ENCODE results near the gene FBXW11.
"Not testable (repeated sequence)": the region's sequence is repeated elsewhere in the genome, so short reads cannot be mapped to it uniquely, and the experiment has no call there.

The FBXW11 gene

GRCh38 chr5:171908638-171909037 lies 97.8 kb downstream of the FBXW11 start:
- no peak for DNase-seq (ENCODE audit: low read depth)

- DNase-seq (ENCODE audit: low read depth): peak; percentile 64
Measured at GRCh38 chr5:171907725-171908343, 98.6 kb downstream of the FBXW11 start.

DNA sequence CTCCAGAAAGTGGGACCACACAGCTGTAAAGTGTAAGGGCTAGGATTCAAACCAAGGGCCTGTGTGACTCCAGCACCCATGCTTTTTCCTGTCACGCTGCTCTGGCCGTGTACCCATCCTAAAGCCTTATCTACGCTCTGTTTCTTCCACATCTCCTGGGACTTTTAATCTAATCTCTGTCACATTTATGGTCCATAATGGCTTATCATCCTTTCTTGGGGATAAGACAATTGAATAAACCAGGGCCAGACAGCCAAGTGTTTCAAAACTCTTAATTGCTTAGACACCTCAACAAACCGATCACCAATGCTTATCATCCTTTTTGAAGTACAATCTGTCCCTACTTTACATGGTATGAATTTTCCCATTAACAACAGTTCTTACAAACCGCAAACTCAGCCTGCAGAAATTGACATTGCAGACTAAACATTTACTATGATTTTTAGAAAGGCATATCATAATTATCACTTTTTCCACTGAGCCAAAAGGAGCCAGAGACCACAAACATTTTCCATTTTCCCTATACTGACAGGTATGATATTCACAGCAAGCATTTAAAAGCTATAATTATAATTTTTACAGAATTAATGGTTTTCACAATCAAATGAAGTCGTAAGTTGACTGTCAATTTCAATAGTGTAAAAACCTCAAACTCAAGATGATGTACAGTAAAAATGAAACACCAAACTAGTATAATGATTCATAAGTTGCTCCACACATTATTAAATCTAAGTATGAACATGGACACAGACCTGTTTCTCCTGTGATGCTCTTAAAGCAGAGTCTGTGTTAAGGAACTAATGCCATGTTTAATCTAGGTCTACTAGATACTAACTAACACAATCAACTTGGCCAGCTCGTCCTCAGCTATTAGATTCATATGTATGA lies 99.5 kb downstream of the FBXW11 start:
- no peak for DNase-seq (ENCODE audit: low read depth)

DNA sequence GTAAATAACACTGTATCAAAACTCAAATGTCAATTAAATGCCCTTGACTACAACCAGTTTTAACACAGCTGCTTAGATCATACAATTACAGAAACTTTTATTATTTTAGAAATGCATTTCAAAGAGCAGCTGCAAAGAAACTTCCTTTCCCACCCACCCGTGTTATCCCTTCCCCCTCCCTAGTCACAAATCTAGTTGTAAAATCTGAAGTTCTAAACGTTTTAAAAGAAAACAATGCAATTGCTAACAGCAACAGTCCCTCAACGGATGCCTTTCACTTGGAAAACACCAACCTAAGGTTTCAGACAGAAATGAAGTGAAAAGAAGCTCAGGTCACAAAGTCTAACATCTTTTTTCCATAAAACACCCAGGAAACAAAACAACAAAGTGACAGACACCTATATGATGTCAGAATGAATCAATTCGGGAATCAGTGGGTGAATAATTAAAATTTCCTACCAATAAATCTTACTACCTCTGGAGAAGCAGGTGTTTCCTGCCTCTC lies 100.3 kb downstream of the FBXW11 start:
- no peak for DNase-seq (ENCODE audit: low read depth)

GRCh38 chr5:171904886-171905285 lies 101.6 kb downstream of the FBXW11 start:
- no peak for DNase-seq (ENCODE audit: low read depth)

DNA sequence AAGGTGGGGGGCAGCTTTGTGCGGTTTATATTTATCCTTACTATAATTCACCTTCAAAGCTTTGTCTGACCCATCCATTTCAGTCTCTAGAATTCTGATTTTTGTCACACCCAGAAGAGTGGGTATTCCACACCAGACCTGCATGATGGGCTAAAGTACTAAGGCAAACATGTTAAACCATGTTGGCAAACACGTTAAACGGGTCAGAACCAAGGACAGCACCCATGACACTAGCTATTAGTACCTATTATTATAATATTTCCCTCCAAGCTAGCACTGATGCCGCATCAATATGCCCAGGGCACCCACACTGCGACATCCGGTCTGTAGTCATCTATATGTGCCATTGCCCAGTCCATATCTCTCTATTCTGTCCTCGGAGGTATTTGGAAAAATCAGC lies 104.7 kb downstream of the FBXW11 start:
- DNase-seq (ENCODE audit: low read depth): no peak

DNA sequence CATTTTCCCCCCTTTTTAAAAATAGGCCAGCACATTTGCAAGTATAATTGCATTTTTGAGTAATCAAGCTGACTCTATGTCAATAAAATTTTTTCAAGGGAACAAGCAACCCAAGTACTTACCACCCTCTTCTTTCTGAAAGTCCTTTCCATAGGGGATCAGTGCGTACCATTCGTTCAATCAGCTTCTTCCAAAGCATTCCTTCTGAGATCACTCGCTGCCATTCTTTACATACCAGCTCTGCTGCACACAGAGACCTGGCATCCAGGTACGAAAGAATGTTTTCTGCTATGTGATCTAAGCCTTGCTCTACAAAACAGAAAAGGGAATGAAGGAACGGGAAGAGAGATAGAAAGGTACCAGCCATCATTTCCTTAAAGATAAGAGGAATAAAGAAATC lies 106.6 kb downstream of the FBXW11 start:
- DNase-seq (ENCODE audit: low read depth): no peak

GRCh38 chr5:171898879-171899278 lies 107.6 kb downstream of the FBXW11 start:
- no peak for DNase-seq (ENCODE audit: low read depth)

- no peak for DNase-seq (ENCODE audit: low read depth)
Measured at GRCh38 chr5:171898386-171898785, 108.1 kb downstream of the FBXW11 start.

GRCh38 chr5:171897231-171897630 lies 109.2 kb downstream of the FBXW11 start:
- DNase-seq (ENCODE audit: low read depth): no peak

DNA sequence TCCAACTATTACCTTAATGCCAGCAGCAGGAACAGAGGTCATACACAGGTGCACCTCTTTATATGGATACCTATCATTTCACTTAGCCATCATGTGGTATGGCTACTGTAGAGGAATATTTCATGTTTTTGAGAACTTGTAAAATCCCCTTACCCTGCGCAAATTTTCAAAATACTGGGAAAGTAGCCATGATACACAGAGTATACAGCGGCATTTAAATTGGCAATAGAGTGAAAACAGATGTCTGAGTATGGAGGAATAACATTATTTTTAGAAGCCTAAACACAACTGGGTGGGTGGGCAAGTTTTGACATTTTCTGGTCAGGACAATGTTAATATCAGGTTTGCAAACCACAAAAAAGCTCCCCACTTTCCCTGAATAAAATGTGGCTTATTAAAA lies 111.4 kb downstream of the FBXW11 start:
- DNase-seq (ENCODE audit: low read depth): peak; percentile 5

- DNase-seq (ENCODE audit: low read depth): peak; percentile 80
Measured at GRCh38 chr5:171893290-171893886, 113.0 kb downstream of the FBXW11 start.

DNA sequence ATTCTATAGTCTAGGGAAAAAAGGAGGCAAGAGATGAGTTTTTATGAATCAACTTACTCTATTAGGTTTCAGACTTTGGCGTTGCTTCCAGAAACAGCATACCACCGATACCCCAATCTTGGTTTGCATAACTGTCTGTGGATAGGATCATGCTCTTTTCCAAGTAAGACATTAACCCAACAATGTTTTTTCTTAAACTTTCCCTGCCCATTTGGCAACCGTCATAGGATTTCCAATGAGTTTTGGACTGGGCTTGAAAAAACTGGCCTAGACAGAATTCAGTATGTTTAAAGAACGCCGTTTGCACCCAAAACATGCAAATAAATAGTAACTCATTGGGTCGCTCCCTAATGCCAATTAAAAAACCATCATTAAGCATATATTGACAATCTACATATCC lies 114.8 kb downstream of the FBXW11 start:
- DNase-seq (ENCODE audit: low read depth): no peak

DNA sequence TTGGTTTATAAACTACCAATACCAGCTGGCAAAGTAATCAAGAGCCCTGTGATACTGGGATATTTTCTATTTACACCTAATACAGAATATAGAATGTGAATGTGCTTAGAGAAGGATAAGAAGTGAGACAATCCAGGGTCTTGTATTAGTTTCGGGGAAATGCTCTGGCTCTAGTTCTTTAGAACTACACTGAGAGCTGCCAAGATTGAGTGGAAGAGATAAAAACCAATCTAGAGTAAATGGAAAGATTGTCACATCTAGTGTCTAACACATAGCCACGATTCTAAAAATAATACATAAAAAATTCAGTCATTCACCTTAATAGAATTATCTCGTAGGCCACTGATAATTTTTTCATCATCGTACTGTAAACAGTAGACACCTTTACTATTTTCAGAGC lies 115.3 kb downstream of the FBXW11 start:
- no peak for DNase-seq (ENCODE audit: low read depth)

GRCh38 chr5:171888051-171888481 lies 118.4 kb downstream of the FBXW11 start:
- no peak for DNase-seq (ENCODE audit: low read depth)

- DNase-seq (ENCODE audit: low read depth): not testable (repeated sequence)
Measured at GRCh38 chr5:171886037-171886436, 120.4 kb downstream of the FBXW11 start.

DNA sequence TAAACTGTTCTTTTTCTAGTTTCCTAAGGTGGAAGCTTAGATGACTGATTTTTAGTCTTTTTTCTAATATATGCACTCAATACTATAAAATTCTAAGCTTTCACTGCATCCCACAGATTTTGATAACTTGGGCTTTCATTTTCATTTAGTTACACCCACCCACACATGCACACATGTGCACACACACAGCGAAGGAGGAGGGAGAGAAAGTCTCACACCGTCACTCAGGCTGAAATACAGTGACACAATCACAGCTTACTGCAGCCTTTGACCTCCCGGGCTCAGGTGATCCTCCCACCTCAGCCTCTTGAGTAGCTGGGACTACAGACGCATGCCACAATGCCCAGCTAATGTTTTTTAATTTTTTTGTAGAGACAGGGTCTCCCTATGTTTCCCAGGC lies 124.3 kb downstream of the FBXW11 start:
- DNase-seq (ENCODE audit: low read depth): no peak

DNA sequence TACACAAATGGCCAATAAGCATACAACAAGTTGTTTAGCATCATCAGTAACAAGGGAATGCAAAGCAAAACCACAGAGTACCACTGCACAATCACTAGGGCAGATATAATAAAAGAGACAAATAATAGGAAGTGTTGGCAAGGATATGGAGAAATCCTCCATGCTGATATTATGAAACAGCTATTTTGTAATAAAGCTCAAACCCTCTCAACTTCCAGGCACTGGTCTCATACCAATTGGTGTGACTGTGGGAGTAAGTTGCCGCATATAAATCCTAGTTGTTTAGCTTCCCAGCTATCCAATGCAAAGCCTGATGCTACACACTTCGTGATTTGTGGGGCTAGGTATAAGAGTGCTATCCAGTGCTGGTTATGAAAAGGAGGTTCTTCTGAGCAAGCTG lies 132.2 kb downstream of the FBXW11 start:
- no peak for DNase-seq (ENCODE audit: low read depth)

- DNase-seq (ENCODE audit: low read depth): no peak
Measured at GRCh38 chr5:171872666-171873065, 133.8 kb downstream of the FBXW11 start.

- no peak for DNase-seq (ENCODE audit: low read depth)
Measured at GRCh38 chr5:171871711-171872110, 134.7 kb downstream of the FBXW11 start.

DNA sequence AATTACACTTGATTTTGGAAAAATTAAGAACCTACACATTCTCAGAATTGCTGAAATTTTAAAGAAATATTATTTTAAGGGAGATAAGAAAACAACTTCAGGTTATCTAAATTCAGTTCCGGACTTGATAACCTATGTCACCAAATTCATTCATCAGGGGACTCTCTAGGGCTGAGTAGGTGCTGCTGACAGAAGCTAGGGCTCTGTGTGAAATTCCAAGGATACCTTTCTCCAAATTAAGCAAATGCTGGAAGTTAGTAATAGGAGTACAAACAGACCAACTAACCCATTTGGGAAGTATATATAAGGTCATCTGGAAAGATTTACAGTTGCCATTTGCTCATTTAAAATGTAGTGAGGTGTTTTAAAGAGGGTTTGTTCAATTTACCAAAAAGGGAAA lies 136.5 kb downstream of the FBXW11 start:
- DNase-seq (ENCODE audit: low read depth): no peak

GRCh38 chr5:171868236-171868635 lies 138.2 kb downstream of the FBXW11 start:
- no peak for DNase-seq (ENCODE audit: low read depth)

DNA sequence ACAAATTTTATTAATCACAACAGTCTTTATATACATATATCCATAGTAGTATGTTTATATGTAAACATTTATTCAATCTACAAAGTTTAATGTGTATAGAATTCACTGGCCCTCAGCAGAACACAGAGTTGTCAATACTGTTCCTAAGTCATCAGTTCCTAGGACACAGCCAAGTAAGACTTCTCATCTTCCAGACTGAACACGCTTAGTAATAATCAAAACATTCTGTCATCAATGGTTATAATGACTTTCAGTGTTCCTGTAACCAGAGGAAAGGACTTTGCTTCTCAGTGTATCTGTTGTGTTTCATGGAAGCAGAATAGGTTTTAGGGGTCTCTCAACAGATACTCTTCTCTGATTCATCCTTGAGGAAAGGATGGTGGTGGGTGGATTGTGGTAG lies 138.7 kb downstream of the FBXW11 start:
- DNase-seq (ENCODE audit: low read depth): no peak

Data from fibroblast of the conjunctiva (primary cell).